Upper lobe of left lung (tissue), 6 donors: ENCODE data around the gene PCGF1. TPM values are rescaled to one million over a fixed set of nuclear protein-coding genes. Genes with fewer than 3 reads are reported as not detected.
"Not testable (repeated sequence)": the region's sequence is repeated elsewhere in the genome, so short reads cannot be mapped to it uniquely, and the experiment has no call there.

ENCODE experiments used
- ATAC-seq, 2 donors: fragments of 200-7000 bp; cut with Tn5 transposase; one replicate each; pipeline ENCODE4 v1.9.1; 2022; ENCODE audit warnings: mild to moderate bottlenecking in 2 of 2, moderate library complexity in 2 of 2; ENCODE audit not compliant: low FRiP score in 2 of 2
- DNase-seq, 2 donors: peaks; one replicate each; pipeline ENCODE4 v3.0.0-alpha.2; 2019 to 2020
- H3K27ac ChIP-seq, 4 donors: fragments of 200-600 bp; sonication (generic); one replicate each; pipeline ENCODE4 v1.5.1; 2016 to 2019
- H3K27me3 ChIP-seq, 4 donors: fragments of 200-600 bp; sonication (generic); one replicate each; pipeline ENCODE4 v1.5.1; 2017 to 2019
- H3K36me3 ChIP-seq, 4 donors: fragments of 200-600 bp; sonication (generic); one replicate each; pipeline ENCODE4 v1.5.1; 2016 to 2019
- H3K4me1 ChIP-seq, 4 donors: fragments of 200-600 bp; sonication (generic); one replicate each; pipeline ENCODE4 v1.5.1; 2018 to 2019
- H3K4me3 ChIP-seq, 4 donors: fragments of 200-600 bp; sonication (generic); one replicate each; pipeline ENCODE4 v1.5.1; 2017 to 2019; ENCODE audit warnings: mild to moderate bottlenecking in 2 of 4, moderate library complexity in 1 of 4
- H3K9me3 ChIP-seq, 4 donors: fragments of 200-600 bp; sonication (generic); one replicate each; pipeline ENCODE4 v1.5.1; 2018 to 2019
- CTCF ChIP-seq, 6 experiments: fragments of 450-650 bp in 4 of 6; fragments of 200-600 bp in 2 of 6; sonication (generic) in 2 of 6; IDR thresholded peaks; one replicate each; pipeline ENCODE4 v1.5.1; 2016 to 2019; ENCODE audit warnings: antibody characterized with exemption in 6 of 6
- EP300 ChIP-seq, 4 donors: sonication (generic); formaldehyde crosslinking; IDR thresholded peaks; one replicate each; pipeline ENCODE4 v1.5.1; 2017; ENCODE audit warnings: antibody characterized with exemption in 4 of 4, control low read depth in 2 of 4
- POLR2A ChIP-seq, 4 donors: fragments of 450-650 bp; IDR thresholded peaks; one replicate each; pipeline ENCODE4 v1.5.1; 2016 to 2017; ENCODE audit warnings: antibody characterized with exemption in 4 of 4, mild to moderate bottlenecking in 2 of 4
- POLR2AphosphoS5 ChIP-seq, 2 donors: sonication (generic); formaldehyde crosslinking; IDR thresholded peaks; one replicate each; pipeline ENCODE4 v1.5.1; 2017; ENCODE audit warnings: antibody characterized with exemption in 2 of 2
- WGBS, 2 donors: methylation state at CpG; one replicate each; pipeline ENCODE4 v1.1.5; 2017 to 2018; 5-methylcytosine and 5-hydroxymethylcytosine counted together
- total RNA-seq, 6 donors: library from RNA; depleted of rRNA in 4 of 6; stranded (reverse); fragments of >200 nt in 4 of 6; gene quantifications; one replicate each; pipeline versions ENCODE4 v1.1.0 to v1.2.1, GENCODE V29; 2016 to 2021
- donor health status: DM: no; HTN: no; CAD: no; lungs with moderate emphysema.
- donor health status: DM: no; HTN: yes; CAD: no; lungs with severe emphysema.

Gene PCGF1
- total RNA-seq, 6 donors from 2014 or later = 15.4 to 43.2 (median 34.6) TPM

DNA sequence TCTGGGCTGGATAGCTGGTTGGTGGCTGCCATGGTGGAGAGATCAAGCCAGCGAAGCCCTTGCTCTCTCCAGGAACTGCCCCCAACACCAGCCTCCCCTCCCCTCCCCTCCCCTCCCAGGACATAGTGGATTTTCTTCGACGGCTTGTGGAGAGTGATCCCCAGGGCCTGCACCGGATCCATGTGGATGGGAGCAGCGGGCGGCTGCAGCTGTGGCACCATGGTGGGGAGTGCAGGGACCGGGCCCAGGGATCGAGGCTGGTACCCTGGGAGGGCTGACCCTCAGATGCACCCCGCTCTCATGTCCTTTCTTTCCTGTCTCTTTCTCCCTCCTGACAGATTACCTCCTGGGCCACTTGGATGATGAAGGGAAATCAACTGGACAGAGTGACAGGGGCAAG is 17.6 kb downstream of the PCGF1 start:
- DNase-seq (no peak), ATAC-seq (peak in 1 of 2 donors; percentile 12)
- H3K27me3 ChIP-seq = no peaks in the 10 kb centered on the region
- no peaks in the 10 kb centered on the region for H3K4me1 ChIP-seq
- TF ChIP-seq CTCF (IDR thresholded peaks at IDR 0.05) (no peak), EP300 (IDR thresholded peaks at IDR 0.05) (no peak), POLR2AphosphoS5 (IDR thresholded peaks at IDR 0.05) (no peak), POLR2A (IDR thresholded peaks at IDR 0.05) (no peak)
- H3K9me3 ChIP-seq = no peaks in the 10 kb centered on the region
- H3K4me3 ChIP-seq = no peak overlapping the region
- H3K36me3 ChIP-seq = peaks cover 30 to 85% (median 56%) of the 10 kb centered on the region in 4 donors
- H3K27ac ChIP-seq = no peak overlapping the region
- WGBS, 2 donors = 92 to 93% methylated on average over 2 to 9 of the region's 9 CpGs

DNA sequence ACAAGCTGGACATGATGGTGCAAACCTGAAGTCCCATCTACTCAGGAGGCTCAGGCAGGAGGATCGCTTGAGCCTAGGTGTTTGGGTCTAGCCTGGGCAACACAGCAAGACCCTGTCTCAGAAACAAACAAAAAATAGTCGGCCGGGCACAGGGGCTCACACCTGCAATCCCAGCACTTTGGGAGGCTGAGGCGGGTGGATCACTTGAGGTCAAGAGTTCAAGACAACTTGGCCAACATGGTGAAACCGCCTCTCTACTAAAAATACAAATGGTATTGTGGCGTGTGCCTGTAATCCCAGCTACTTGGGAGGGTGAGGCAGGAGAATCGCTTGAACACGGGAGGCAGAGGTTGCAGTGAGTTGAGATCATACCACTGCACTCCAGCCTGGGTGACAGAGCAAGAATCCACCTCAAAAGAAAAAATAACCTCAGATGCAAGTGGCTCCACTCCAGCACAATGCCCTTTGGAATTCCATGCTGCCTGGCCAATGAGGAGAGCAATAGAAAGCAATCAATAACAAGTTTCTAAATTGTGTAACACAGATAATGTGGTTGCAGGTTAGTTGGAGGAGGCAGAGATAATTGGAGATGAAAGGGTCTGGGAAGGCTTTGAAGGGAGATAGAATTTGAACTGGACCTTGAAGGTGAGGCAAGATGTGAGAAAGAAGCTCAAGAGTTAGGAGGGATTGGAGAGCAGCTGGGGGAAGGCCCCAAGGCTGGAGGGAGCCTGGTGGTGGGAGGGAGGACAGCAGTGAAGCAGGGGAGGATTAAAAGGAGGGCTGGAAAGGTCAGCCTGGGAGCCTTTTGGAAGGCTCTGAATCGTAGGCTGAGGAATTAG is 18.6 kb downstream of the PCGF1 start:
- no peak overlapping the region for H3K4me3 ChIP-seq
- TF ChIP-seq EP300 (IDR thresholded peaks at IDR 0.05) (no peak), CTCF (IDR thresholded peaks at IDR 0.05) (no peak), POLR2A (IDR thresholded peaks at IDR 0.05) (no peak), POLR2AphosphoS5 (IDR thresholded peaks at IDR 0.05) (no peak)
- H3K27ac ChIP-seq = no peak overlapping the region
- ATAC-seq (no peak), DNase-seq (no peak)
- WGBS, 2 donors = 92 to 94% methylated on average over 9 of the region's 9 CpGs
- peaks cover under 1 to 6% (median 2%) of the 10 kb centered on the region in 4 donors for H3K4me1 ChIP-seq
- H3K27me3 ChIP-seq = no peaks in the 10 kb centered on the region
- no peaks in the 10 kb centered on the region for H3K9me3 ChIP-seq
- peaks cover 30 to 79% (median 55%) of the 10 kb centered on the region in 4 donors for H3K36me3 ChIP-seq

GRCh38 chr2:74486141-74486540 is 21.4 kb downstream of the PCGF1 start:
- no peak for ATAC-seq
- no peak for TF ChIP-seq POLR2AphosphoS5 (IDR thresholded peaks at IDR 0.05)
- no peak for TF ChIP-seq POLR2A (IDR thresholded peaks at IDR 0.05)
- TF ChIP-seq CTCF (IDR thresholded peaks at IDR 0.05) = no peak
- TF ChIP-seq EP300 (IDR thresholded peaks at IDR 0.05) = no peak
- Histone ChIP-seq H3K27ac (no peak overlapping the region), H3K9me3 (no peaks in the 10 kb centered on the region), H3K36me3 (peaks cover 8 to 52% (median 27%) of the 10 kb centered on the region in 4 donors), H3K4me1 (peaks cover 17 to 24% (median 18%) of the 10 kb centered on the region in 4 donors), H3K27me3 (no peaks in the 10 kb centered on the region), H3K4me3 (no peak overlapping the region)
- WGBS, 2 donors = 96 to 100% methylated on average over 2 of the region's 2 CpGs
- no peak for DNase-seq

DNA sequence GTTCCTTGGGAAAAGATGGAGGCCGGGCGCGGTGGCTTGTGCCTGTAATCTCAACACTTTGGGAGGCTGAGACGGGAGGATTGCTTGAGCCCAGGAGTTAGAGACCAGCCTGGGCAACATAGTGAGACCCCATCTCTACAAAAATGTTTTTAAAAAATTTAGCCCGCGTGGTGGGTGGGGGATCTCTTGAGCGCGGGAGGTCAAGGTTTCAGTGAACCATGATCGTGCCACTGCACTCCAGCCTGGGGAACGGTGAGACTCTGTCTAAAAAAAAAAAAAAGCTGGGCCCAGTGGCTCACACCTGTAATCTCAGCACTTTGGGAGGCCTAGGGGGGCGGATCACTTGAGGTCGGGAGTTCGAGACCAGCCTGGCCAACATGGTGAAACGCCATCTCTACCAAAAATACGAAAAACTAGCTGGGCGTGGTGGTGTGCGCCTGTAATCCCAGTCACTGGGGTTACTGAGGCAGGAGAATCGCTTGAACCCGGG is 23.8 kb downstream of the PCGF1 start:
- H3K4me3 ChIP-seq = peak overlapping the region; percentile 50 to 84 (median 72)
- not testable (repeated sequence) for DNase-seq, H3K9me3 ChIP-seq, ATAC-seq, H3K27me3 ChIP-seq
- peak overlapping the region in 2 of 4 donors; percentile 90 to 93 for H3K27ac ChIP-seq
- peaks cover 0 to 47% (median 20%) of the 10 kb centered on the region in 4 donors for H3K36me3 ChIP-seq
- 85 to 89% methylated on average over 19 of the region's 19 CpGs for WGBS, 2 donors
- H3K4me1 ChIP-seq = peaks cover 22 to 34% (median 25%) of the 10 kb centered on the region in 4 donors

- ATAC-seq (peak; percentile 99), DNase-seq (peak; percentile 86 to 95)
- Histone ChIP-seq H3K9me3 (no peaks in the 10 kb centered on the region), H3K4me1 (peaks cover 22 to 34% (median 25%) of the 10 kb centered on the region in 4 donors), H3K27ac (peak within 1 kb of the TSS; percentile 82 to 93 (median 90)), H3K36me3 (peaks cover 0 to 49% (median 18%) of the 10 kb centered on the region in 4 donors), H3K27me3 (no peaks in the 10 kb centered on the region), H3K4me3 (peak within 1 kb of the TSS; percentile 50 to 84 (median 72))
- 2% methylated on average over 26 to 34 of the region's 50 CpGs for WGBS, 2 donors
- TF ChIP-seq POLR2AphosphoS5 (IDR thresholded peaks at IDR 0.05) (peak; percentile 84 to 87), CTCF (IDR thresholded peaks at IDR 0.05) (peak; percentile 77 to 94 (median 89)), EP300 (IDR thresholded peaks at IDR 0.05) (no peak), POLR2A (IDR thresholded peaks at IDR 0.05) (peak in 3 of 4 donors; percentile 22 to 68 (median 27))
These were observed 24.5 kb downstream of the PCGF1 start, which contains the start of the genes CCDC142 and TTC31 for GRCh38 chr2:74482801-74483674. TSS of gene CCDC142 (minus strand) at chr2:74482998. CDS start at chr2:74482837, 161 bp downstream. TSS of gene TTC31 (plus strand) at chr2:74483081. CDS start at chr2:74483096, 15 bp downstream.
